GM12872 (cell line): Measurements from ENCODE around the gene GPX4.

Experiments
- TF ChIP-seq, protein P1 (sequence below): IDR thresholded peaks from 3 replicates; pipeline ENCODE4 v1.5.1; 2011; ENCODE audit warnings: low read depth, mild to moderate bottlenecking, low read length, moderate library complexity; ENCODE audit not compliant: insufficient read depth

Gene GPX4, protein sequence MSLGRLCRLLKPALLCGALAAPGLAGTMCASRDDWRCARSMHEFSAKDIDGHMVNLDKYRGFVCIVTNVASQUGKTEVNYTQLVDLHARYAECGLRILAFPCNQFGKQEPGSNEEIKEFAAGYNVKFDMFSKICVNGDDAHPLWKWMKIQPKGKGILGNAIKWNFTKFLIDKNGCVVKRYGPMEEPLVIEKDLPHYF

DNA sequence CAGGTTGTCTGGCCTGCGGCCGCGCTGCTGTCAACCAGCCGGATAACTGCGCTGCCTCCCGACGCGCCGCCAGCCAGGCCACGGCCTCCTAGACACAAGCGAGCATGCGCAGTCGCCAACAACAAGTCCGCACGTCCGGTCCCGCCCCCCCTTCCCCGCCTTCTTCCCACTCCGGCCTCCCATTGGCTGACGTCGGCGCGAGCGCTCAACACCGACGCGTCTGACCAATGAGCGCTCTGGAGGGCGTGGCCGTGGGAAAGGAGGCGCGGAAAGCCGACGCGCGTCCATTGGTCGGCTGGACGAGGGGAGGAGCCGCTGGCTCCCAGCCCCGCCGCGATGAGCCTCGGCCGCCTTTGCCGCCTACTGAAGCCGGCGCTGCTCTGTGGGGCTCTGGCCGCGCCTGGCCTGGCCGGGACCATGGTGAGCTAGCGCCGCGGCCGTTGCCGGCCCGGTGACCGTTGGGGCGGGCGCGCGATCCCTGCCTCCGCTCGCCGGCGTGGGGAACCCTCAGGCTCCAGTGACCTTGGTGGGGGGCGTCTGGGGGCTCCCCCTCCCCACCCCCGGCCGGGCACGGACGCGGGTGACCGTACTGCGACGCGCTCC lies at the start of gene GPX4:
Gene GPX4 (plus strand): TSS at position 287 of the 603 bp plus-strand sequence. CDS start 50 bp downstream, at position 337.
- TF ChIP-seq, protein P1, sequence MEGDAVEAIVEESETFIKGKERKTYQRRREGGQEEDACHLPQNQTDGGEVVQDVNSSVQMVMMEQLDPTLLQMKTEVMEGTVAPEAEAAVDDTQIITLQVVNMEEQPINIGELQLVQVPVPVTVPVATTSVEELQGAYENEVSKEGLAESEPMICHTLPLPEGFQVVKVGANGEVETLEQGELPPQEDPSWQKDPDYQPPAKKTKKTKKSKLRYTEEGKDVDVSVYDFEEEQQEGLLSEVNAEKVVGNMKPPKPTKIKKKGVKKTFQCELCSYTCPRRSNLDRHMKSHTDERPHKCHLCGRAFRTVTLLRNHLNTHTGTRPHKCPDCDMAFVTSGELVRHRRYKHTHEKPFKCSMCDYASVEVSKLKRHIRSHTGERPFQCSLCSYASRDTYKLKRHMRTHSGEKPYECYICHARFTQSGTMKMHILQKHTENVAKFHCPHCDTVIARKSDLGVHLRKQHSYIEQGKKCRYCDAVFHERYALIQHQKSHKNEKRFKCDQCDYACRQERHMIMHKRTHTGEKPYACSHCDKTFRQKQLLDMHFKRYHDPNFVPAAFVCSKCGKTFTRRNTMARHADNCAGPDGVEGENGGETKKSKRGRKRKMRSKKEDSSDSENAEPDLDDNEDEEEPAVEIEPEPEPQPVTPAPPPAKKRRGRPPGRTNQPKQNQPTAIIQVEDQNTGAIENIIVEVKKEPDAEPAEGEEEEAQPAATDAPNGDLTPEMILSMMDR, result no peak

DNA sequence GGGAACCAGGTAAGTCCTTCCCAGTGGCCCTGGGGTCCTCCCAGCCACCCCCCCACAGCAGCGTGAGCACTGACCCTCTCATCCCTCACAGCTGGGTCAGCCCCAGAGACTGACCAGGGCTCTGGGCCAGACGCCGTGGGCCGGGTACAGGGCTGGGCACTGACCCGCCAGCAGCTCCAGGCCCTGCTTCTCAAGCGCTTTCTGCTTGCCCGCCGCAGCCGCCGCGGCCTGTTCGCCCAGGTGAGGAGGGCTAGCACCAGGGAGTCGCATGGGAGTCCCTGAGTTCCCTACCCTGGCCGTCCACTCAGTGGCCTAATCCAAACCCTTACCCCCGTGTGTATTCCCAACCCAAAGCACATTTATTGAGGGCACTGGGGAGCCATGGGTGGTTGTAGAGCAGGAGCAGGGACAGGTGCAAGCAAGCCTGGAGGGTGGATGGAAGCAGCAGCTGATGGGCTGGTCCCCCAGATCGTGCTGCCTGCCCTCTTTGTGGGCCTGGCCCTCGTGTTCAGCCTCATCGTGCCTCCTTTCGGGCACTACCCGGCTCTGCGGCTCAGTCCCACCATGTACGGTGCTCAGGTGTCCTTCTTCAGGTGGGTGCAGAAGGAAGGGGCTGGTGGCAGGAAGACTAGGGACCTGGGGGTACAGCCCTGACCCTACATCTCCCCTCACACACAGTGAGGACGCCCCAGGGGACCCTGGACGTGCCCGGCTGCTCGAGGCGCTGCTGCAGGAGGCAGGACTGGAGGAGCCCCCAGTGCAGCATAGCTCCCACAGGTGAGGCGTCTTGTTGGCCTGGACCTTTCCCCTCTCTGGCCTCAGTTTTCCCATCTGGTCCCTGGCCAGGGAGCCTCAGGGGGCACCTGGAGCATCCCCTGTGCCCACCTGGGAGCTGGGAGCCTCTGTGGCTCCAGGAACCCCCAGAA lies 49.4 kb upstream of the GPX4 start:
- TF ChIP-seq, protein P1, result no peak

DNA sequence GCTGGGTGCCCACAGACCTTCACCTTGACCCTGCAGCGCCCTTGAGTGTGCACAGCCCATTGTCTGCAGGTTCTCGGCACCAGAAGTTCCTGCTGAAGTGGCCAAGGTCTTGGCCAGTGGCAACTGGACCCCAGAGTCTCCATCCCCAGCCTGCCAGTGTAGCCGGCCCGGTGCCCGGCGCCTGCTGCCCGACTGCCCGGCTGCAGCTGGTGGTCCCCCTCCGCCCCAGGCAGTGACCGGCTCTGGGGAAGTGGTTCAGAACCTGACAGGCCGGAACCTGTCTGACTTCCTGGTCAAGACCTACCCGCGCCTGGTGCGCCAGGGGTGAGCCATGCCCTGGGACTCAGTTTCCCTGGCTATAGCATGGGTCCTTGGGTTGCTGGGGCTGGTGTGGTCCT lies 48.8 kb upstream of the GPX4 start:
- TF ChIP-seq, protein P1, result no peak

DNA sequence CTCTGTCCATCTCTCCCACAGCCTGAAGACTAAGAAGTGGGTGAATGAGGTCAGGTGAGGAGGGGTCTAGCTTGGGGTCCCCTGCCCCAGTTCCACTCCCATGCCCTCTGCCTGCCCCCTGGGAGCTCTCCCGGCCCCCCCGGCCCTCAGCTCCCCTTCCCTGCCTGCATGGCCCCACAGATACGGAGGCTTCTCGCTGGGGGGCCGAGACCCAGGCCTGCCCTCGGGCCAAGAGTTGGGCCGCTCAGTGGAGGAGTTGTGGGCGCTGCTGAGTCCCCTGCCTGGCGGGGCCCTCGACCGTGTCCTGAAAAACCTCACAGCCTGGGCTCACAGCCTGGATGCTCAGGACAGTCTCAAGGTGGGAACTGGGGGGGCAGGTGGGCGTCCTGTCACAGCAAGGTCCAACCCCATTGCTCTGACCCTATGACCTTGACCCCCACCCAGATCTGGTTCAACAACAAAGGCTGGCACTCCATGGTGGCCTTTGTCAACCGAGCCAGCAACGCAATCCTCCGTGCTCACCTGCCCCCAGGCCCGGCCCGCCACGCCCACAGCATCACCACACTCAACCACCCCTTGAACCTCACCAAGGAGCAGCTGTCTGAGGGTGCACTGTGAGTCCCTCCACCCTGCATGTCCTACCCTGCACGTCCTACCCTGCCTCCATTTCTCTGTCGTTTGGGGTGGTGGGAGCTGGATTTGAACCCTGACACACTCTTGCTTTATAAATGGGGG lies 47.7 kb upstream of the GPX4 start:
- TF ChIP-seq, protein P1, result no peak

DNA sequence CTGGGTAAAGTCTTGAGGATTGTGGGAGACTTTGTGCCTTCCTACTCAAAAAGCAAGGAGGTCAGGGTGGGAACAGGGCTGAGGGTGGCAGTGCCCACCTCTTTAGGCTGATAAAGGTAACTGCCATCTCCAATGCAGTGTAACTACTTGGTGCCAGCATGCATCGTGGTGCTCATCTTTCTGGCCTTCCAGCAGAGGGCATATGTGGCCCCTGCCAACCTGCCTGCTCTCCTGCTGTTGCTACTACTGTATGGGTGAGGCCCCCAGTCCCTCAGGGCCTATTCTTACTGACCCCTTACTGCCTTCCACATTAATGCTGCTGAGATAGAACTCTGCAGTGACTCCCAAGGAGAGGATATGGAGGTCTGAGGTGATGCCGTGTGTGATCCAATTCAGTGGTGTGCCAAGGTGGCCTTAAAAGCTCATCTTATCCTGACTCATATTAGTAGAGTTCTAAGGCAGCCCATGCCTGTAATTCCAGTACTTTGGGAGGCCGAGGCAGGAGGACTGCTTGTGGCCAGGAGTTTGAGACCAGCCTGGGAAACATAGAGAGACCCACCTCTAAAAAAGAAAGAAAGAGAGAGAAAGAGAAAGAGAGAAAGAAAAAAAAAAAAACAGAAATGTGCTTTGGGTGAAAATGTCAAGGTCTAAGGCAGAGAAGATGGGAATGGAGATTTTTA lies 46.5 kb upstream of the GPX4 start:
- TF ChIP-seq, protein P1, result peak; percentile 70

DNA sequence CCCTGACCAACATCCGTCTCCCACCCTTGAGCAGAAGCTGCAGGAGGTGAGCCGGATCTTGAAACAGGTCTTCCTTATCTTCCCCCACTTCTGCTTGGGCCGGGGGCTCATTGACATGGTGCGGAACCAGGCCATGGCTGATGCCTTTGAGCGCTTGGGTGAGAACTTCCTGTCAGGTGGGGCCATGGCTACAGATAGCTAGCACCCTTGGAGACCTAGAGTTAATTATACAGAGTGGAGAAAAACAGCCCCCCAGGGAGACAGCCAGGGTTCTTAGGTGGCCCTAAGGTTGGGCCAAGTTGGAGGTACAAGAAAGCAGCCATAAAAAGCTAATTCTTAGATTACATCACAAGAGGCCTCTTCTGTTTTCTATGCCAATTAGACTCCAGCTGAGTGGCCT lies 45.7 kb upstream of the GPX4 start:
- TF ChIP-seq, protein P1, result no peak
